ENCODE data around the gene FGG.

The FGG gene

GRCh38 chr4:154585369-154586018 is 27.0 kb downstream of the FGG start:
- no peak for DNase-seq (ENCODE audit: low read depth)

GRCh38 chr4:154584259-154584658 is 28.2 kb downstream of the FGG start:
- no peak for DNase-seq (ENCODE audit: low read depth)

- no peak for DNase-seq (ENCODE audit: low read depth)
Measured at GRCh38 chr4:154583677-154584076, 28.8 kb downstream of the FGG start.

GRCh38 chr4:154583230-154583629 is 29.2 kb downstream of the FGG start:
- no peak for DNase-seq (ENCODE audit: low read depth)

GRCh38 chr4:154582723-154583122 is 29.7 kb downstream of the FGG start:
- DNase-seq (ENCODE audit: low read depth) = no peak

GRCh38 chr4:154579927-154580326 is 32.5 kb downstream of the FGG start:
- DNase-seq (ENCODE audit: low read depth) = no peak

GRCh38 chr4:154578919-154579318 is 33.5 kb downstream of the FGG start:
- no peak for DNase-seq (ENCODE audit: low read depth)

GRCh38 chr4:154577324-154577723 is 35.1 kb downstream of the FGG start:
- no peak for DNase-seq (ENCODE audit: low read depth)

GRCh38 chr4:154574311-154574710 is 38.1 kb downstream of the FGG start:
- no peak for DNase-seq (ENCODE audit: low read depth)

- DNase-seq (ENCODE audit: low read depth) = no peak
Measured at GRCh38 chr4:154573190-154573870, 39.1 kb downstream of the FGG start.

GRCh38 chr4:154569584-154569983 is 42.9 kb downstream of the FGG start:
- DNase-seq (ENCODE audit: low read depth) = no peak

- DNase-seq (ENCODE audit: low read depth) = no peak
Measured at GRCh38 chr4:154569028-154569427, 43.4 kb downstream of the FGG start.

GRCh38 chr4:154566639-154567204 is 45.7 kb downstream of the FGG start:
- peak; percentile 43 for DNase-seq (ENCODE audit: low read depth)

GRCh38 chr4:154565704-154566103 is 46.8 kb downstream of the FGG start:
- no peak for DNase-seq (ENCODE audit: low read depth)

GRCh38 chr4:154564311-154564710 is 48.1 kb downstream of the FGG start:
- no peak for DNase-seq (ENCODE audit: low read depth)

GRCh38 chr4:154562697-154563254 is 49.7 kb downstream of the FGG start, which contains the start of gene FGB:
Gene FGB (plus strand): TSS chr4:154563011. CDS start chr4:154563019, 8 bp downstream.
- no peak for DNase-seq (ENCODE audit: low read depth)

- DNase-seq (ENCODE audit: low read depth) = no peak
Measured at GRCh38 chr4:154560824-154561231, 51.6 kb downstream of the FGG start.

- DNase-seq (ENCODE audit: low read depth) = no peak
Measured at GRCh38 chr4:154560419-154560801, 52.0 kb downstream of the FGG start.

- peak; percentile 40 for DNase-seq (ENCODE audit: low read depth)
Measured at GRCh38 chr4:154559494-154560418, 52.7 kb downstream of the FGG start.

- DNase-seq (ENCODE audit: low read depth) = no peak
Measured at GRCh38 chr4:154559141-154559493, 53.3 kb downstream of the FGG start.
